Loucy (cell line): ENCODE measurements around the gene BIRC7.

Experiments used
- EZH2phosphoT487 ChIP-seq: fragments of 200-600 bp; IDR thresholded peaks from 2 replicates; pipeline ENCODE4 v1.6.1; 2018; ENCODE audit warnings: antibody characterized with exemption, mild to moderate bottlenecking, moderate library complexity, borderline replicate concordance
- TF ChIP-seq, protein P1 (sequence below): fragments of 200-600 bp; sonication (generic); conservative IDR thresholded peaks from 2 replicates; pipeline ENCODE4 v1.5.1; 2014; ENCODE audit warnings: mild to moderate bottlenecking, antibody characterized with exemption, low read length

DNA sequence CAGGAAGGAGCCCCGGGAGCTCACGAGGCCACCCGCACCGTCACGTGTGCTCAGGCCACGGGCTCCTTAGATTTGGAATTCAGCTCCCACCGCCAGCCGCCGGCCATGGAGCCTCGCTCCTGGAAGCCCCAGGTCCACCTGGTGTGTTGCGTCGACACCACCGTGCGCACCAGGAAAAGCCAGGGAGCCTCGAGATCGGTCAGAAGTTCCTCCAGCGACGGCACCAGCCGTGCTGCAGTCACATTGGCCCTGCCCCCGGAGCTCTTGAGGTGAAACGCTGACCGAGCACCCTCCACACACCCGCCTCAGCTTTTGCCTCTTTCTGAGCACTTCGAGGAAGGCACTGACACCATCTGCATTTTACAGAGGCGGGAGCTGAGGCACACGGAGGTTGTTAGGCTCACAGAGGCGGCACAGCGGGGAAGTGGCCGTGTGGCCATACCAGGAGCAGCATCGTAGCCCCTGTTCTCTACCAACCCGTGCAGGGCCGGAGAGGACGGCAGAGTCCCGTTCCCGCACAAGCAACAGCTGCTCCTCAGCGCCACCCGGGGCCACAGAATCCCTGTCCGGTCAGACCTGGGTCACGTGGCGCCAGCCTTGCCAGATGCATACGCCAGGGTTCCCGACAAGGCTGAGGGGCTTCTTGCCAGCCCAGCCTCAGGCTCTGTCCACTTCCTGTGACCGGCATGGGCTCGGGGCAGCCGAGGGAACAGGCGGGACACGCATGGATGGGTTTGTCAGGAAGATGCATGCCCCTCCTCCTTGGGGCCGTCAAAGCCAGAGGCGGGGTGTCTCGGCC, 11.0 kb downstream of the BIRC7 start:
- TF ChIP-seq, protein P1, sequence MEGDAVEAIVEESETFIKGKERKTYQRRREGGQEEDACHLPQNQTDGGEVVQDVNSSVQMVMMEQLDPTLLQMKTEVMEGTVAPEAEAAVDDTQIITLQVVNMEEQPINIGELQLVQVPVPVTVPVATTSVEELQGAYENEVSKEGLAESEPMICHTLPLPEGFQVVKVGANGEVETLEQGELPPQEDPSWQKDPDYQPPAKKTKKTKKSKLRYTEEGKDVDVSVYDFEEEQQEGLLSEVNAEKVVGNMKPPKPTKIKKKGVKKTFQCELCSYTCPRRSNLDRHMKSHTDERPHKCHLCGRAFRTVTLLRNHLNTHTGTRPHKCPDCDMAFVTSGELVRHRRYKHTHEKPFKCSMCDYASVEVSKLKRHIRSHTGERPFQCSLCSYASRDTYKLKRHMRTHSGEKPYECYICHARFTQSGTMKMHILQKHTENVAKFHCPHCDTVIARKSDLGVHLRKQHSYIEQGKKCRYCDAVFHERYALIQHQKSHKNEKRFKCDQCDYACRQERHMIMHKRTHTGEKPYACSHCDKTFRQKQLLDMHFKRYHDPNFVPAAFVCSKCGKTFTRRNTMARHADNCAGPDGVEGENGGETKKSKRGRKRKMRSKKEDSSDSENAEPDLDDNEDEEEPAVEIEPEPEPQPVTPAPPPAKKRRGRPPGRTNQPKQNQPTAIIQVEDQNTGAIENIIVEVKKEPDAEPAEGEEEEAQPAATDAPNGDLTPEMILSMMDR, result no peak
- TF ChIP-seq EZH2phosphoT487, result no peak
